Brain pericyte (primary cell): ENCODE data around the gene RPL36AL.
"Not testable (repeated sequence)": the region's sequence is repeated elsewhere in the genome, so short reads cannot be mapped to it uniquely, and the experiment has no call there.

Experiments
- DNase-seq: peaks from one replicate; pipeline ENCODE4 v3.0.0-alpha.2; 2012; ENCODE audit warnings: low read depth, low spot score

RPL36AL gene

DNA sequence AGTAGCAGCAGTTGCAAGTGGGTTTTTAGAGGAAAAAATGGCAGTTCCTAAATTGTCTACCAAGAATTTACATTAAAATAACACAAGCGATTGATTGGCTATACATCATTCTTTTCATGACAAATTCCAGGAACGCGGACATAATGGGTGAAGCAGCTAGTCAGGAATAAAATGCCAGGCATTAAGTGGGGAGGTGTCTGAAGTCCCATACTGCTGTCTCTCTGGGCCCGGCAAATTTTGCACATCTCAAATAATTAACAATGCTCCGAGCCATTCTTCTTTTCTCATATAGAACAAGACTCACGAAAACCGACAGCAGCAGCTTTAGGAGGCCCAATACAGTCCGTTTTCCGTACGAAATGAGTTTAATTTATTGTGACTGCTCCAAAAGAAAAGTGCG is 696 bp downstream of the RPL36AL start:
- DNase-seq = no peak

- DNase-seq = not testable (repeated sequence)
These were observed 1.2 kb downstream of the RPL36AL start for GRCh38 chr14:49619273-49619672.

DNA sequence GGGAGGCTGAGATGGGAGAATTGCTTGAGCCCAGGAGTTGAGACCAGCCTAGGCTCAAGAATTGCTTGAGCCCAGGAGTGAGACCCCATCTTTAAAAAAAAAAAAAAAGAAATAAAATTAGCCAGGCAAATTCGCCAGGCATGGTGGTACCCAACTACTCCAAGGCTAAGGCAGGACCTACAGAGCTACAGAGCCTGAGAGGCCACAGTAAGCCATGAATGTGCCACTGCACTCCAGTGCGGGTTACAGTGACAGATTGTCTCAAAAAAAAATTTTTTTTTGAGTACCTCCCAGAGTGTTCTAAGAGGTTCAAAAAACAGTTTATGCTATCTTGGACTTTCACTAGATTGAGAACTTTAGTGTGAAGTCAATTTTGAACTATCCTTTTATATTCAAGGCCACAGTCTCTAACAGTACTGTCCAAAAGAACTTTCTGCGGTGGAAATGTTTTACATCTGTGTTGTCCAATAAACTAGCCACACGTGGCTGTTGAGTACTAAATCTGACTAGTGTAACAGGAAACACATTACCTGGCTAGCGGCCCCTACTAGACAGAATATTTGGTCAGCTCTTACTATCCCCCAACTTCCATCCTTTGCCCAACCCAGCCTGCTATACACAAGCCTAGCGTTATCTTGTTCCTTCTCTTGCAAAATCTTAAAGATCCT is 2.4 kb downstream of the RPL36AL start:
- no peak for DNase-seq

DNA sequence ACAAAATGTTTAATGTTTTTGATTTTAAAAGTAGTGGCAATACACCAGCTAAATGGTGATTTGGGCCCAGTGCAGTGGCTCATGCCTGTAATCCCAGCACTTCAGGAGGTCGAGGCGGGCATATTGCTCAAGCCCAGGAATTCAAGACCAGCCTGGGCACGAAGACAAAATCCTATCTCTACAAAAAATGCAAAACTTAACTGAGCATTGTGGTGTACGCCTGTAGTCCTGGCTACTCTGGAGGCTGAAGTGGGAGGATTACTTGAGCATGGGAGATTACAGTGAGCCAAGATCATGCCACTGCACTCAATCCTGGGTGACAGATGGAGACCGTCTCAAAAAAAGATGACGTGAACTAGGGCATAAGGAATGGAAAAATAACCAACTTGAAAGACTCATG is 4.7 kb downstream of the RPL36AL start:
- DNase-seq = no peak

DNA sequence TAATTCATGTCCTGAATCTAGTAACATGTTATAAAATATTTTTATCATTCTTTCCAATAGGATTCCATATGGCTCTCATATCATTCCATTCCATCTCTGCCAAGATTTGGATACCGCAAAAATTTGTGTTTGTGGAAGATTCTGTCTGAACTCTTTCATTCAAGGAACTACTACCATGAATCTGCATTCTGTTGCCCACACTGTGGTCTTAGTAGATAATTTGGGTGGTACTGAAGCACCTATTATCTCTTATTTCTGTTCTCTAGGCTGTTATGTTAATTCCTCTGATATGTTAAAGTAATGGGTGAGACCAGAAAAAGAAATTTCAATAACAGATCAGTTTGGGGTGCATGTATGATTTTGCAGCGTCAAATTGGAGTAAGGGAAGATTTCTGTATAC is 6.2 kb downstream of the RPL36AL start:
- no peak for DNase-seq

DNA sequence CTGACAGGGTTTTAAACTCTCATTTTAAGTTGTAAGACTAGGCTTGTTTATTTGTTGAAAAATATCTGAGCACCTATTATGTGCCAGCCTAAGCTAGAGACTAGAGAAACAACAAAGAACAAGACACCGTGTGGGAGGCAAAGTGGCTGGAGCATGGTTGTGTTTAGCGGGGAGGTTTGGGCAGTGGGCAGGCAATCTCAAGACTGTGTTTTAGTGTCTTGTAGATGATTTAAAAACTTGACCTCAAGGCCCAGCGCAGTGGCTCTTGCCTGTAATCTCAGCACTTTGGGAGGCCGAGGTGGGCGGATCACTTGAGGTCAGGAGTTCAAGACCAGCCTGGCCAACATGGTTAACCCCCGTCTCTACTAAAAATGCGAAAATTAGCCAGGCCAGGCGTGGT is 7.8 kb downstream of the RPL36AL start:
- no peak for DNase-seq

GRCh38 chr14:49612251-49612650 is 8.2 kb downstream of the RPL36AL start:
- no peak for DNase-seq

GRCh38 chr14:49607583-49607982 is 12.8 kb downstream of the RPL36AL start:
- no peak for DNase-seq

- peak; percentile 67 for DNase-seq
These were observed 21.7 kb downstream of the RPL36AL start, which contains the start of gene LRR1 for GRCh38 chr14:49598485-49599300. Gene LRR1 (plus strand): TSS chr14:49598940. CDS start chr14:49599021, 81 bp downstream.

DNA sequence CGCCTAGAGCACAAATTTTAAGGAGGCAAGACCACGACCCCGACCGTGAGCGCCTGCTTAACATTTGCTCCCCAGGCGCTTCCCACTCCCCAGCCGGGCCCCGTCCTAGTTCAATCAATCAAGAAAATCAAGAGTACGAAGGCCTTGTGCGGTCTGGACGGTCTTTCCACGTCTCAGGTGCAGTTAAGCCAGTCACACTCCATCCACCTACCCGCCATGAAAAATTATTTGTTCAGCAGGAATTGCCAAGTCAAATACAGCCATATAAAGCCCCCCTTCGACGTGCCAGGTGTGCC is 22.3 kb downstream of the RPL36AL start:
- DNase-seq = no peak

GRCh38 chr14:49594347-49595091 is 25.9 kb downstream of the RPL36AL start:
- DNase-seq = no peak

- no peak for DNase-seq
These were observed 27.4 kb downstream of the RPL36AL start for GRCh38 chr14:49593016-49593415.

- no peak for DNase-seq
These were observed 31.0 kb downstream of the RPL36AL start for GRCh38 chr14:49589387-49589786.

DNA sequence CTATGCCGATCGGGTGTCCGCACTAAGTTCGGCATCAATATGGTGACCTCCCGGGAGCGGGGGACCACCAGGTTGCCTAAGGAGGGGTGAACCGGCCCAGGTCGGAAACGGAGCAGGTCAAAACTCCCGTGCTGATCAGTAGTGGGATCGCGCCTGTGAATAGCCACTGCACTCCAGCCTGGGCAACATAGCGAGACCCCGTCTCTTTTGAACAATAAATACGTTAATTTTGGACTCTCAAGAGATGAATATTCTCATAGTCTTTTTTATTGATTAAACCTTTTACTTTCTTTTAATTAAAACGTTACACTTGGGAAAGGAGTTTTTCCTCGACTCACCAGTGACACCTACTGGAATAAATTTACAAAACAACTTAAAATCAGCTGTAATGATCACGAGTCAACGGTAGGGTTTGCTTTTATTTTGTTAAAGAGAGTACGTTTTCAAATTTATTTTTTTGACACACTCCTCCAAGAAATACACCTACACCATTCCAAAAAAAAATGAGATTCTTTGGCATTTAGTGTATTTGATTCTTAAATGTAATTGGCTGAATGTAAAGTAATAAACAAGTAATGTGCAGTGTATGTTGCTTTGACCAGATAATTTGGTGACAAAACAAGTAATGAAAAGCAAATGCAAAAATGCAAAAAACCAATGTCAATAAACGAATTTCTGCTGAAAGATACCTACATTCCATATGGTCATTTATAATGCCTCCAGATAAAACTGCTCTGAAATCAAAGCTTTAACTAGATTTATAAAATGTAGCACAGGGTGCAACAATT is 33.6 kb downstream of the RPL36AL start:
- DNase-seq = peak; percentile 55

DNA sequence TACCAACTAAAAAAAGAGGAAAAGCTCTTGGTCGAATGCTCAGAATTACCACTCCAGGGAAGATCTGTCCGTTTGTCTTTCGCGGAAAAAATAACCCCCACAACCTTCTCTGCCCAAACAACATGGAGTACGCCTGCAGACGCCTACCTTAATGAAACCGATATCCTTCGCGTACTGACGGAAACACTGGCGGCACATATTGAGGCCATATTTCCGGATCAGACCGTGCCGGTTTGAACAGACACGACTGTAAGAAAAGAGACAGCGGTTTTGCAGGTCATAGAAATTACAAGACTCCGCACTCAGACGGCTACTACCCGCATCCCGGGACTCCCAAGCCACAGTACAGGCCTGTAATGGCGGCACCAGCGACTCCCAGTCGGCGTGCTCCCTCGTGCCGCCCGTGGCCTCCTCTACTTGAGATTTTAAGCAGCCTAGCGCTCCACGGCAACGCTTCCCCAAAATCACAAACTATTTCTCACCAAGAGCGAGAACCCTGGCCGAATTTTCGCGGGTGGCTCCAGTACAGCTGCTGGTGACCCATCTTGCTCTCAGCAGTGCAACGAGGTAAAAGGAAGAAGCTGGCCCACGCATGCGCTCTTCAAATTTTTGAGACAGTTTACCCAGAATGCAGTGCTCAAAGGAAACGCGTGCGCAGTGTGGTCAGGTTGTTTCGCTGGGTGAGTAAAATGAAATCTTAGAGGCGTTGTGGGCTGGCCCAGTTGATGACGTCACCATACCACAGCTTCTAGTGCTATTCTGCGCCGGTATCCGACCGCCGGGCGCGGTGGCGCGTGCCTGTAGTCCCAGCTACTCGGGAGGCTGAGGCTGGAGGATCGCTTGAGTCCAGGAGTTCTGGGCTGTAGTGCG is 34.4 kb downstream of the RPL36AL start, which contains the start of gene RPS29:
Gene RPS29, minus strand, starts transcription at position 578 of the 870 bp plus-strand sequence. Its CDS starts 34 bp downstream, at position 544.
- DNase-seq = peak; percentile 99

DNA sequence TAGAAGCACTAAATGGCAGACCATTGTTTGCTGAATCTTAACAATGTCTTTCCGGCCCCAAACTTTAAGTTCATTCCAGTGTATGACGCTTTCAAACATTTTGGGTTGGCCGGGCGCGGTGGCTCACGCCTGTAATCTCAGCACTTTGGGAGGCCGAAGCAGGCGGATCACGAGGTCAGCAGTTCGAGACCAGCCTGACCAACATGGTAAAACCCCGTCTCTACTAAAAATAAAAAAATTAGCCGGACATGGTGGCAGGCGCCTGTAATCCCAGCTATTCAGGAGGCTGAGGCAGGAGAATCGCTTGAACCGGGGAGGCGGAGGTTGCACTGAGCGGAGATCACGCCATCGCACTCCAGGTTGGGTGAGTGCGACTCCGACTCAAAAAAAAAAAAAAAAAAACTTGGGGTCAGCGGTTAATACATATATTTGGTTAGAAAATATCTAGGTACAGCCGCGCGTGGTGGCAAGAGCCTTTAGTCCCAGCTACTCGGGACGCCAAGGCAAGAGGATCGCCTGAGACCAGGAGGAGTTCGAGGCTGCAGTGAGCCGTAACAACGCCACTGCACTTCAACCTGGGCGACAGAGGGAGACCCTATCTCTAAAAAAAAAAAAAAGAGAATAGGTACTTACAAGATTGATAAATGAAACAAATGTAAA is 35.3 kb downstream of the RPL36AL start:
- not testable (repeated sequence) for DNase-seq

- no peak for DNase-seq
These were observed 36.4 kb downstream of the RPL36AL start for GRCh38 chr14:49584058-49584457.

GRCh38 chr14:49583629-49584028 is 36.8 kb downstream of the RPL36AL start:
- DNase-seq = no peak

DNA sequence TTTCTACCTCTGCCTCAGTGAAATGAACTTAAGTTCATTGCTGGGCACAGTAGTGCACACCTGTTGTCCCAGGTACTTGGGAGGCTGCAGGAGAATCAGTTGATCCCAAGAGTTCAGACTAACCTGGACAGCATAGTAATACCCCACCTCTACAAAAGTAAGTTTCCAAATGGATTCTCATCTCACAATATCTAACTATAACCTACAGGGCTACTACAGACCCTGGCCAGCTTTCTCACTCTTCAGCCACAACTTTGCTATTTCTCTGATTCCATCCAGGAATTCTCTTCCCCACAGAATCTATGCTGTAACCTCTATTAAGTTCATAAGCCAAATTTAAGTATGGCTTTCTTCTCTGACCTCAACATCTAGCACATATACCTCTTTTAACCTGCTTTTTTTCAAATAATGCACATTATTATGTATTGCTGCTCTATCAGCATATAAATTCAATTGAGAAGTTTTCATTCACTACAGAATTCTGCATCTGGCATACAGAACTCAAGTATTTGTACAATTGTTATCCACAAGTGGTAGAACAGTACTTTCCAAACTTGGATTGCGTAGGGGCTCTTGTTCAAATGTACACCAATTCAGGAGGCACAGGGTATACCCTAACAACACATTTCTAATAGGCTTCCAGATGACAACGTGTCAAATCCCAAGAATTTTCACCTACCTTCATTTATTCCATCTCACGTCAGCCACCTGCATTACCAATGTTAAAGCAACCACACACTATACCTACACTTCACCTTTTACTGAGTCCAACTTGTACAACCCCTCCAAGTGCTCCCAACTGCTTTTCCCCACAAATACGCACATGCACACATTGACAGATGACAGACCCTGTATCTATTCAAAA is 38.1 kb downstream of the RPL36AL start:
- DNase-seq = no peak
